OCI-LY1 (cell line): ENCODE measurements around the gene COL8A1.

ENCODE experiments used
- EZH2 ChIP-seq: fragments of 200-600 bp; sonication (generic), shearing (Covaris generic); IDR thresholded peaks from 2 replicates; pipeline ENCODE4 v1.8.0; 2017; ENCODE audit warnings: borderline replicate concordance, mixed run types, mild to moderate bottlenecking, antibody characterized with exemption, low read length, moderate library complexity, mixed read lengths
- TF ChIP-seq, protein P1 (sequence below): fragments of 200-600 bp; sonication (generic), shearing (Covaris generic); IDR thresholded peaks from 2 replicates; pipeline ENCODE4 v1.5.1; 2017; ENCODE audit warnings: mild to moderate bottlenecking, antibody characterized with exemption, low read length, moderate library complexity, mixed read lengths

DNA sequence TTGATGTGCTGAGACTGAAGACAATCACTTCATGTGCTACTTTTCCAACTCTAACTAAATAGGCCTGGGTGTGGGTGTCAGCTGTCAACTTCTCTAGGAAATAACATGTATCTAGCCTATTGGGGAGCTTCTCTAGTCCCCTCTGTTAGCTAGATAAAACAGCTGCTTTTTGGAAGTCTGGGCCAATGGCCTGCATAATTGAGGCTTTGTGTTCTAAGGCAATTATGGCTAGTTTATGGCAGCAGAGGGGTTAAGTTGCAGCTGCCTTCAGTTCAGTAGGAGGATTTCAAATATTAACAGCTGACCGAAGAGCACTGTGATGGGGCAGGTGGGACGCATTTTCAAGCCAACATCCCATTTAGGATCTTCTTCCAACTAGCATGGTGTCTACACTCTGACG lies 6.4 kb downstream of the COL8A1 start:
- no peak for TF ChIP-seq EZH2
- TF ChIP-seq, protein P1, sequence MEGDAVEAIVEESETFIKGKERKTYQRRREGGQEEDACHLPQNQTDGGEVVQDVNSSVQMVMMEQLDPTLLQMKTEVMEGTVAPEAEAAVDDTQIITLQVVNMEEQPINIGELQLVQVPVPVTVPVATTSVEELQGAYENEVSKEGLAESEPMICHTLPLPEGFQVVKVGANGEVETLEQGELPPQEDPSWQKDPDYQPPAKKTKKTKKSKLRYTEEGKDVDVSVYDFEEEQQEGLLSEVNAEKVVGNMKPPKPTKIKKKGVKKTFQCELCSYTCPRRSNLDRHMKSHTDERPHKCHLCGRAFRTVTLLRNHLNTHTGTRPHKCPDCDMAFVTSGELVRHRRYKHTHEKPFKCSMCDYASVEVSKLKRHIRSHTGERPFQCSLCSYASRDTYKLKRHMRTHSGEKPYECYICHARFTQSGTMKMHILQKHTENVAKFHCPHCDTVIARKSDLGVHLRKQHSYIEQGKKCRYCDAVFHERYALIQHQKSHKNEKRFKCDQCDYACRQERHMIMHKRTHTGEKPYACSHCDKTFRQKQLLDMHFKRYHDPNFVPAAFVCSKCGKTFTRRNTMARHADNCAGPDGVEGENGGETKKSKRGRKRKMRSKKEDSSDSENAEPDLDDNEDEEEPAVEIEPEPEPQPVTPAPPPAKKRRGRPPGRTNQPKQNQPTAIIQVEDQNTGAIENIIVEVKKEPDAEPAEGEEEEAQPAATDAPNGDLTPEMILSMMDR, result no peak
